ENCODE results near the gene CCNQ. TPM values are rescaled to one million over a fixed set of nuclear protein-coding genes. Genes with fewer than 3 reads are reported as not detected.
"Not testable (repeated sequence)": the region's sequence is repeated elsewhere in the genome, so short reads cannot be mapped to it uniquely, and the experiment has no call there.

The CCNQ gene
- total RNA-seq, 1 donor from 2014 or later: 15.3 TPM

DNA sequence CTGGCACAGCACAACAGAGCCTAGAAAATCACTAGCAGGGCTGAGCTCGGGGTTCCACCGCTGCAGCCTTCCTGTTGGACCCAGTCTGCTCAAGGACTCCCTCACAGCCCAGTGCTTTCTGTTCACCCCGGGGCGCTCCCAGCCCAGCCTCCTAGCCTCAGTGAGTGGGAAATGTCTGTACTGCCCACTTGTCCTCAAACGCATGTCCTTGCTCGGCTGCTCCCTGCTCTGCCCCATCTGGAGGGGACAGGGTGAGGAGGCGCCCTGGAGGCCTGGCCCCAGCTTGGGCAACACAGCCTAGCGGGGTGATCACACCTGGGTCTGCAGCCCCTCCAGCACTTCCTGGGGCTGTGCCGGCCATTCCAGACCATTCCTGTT is 11.9 kb upstream of the CCNQ start:
- no peak for DNase-seq (ENCODE audit: low spot score)
- Mint-ChIP-seq H3K4me3 (ENCODE audit: unreplicated experiment) (no peak overlapping the region), H3K27me3 (ENCODE audit: unreplicated experiment) (peaks cover 17% of the 10 kb centered on the region), H3K27ac (ENCODE audit: unreplicated experiment) (no peak overlapping the region), H3K36me3 (ENCODE audit: low read depth, unreplicated experiment) (no peaks in the 10 kb centered on the region), H3K9me3 (ENCODE audit: unreplicated experiment) (no peaks in the 10 kb centered on the region), H3K4me1 (ENCODE audit: unreplicated experiment) (peaks cover 3% of the 10 kb centered on the region)
- TF ChIP-seq, protein P1, sequence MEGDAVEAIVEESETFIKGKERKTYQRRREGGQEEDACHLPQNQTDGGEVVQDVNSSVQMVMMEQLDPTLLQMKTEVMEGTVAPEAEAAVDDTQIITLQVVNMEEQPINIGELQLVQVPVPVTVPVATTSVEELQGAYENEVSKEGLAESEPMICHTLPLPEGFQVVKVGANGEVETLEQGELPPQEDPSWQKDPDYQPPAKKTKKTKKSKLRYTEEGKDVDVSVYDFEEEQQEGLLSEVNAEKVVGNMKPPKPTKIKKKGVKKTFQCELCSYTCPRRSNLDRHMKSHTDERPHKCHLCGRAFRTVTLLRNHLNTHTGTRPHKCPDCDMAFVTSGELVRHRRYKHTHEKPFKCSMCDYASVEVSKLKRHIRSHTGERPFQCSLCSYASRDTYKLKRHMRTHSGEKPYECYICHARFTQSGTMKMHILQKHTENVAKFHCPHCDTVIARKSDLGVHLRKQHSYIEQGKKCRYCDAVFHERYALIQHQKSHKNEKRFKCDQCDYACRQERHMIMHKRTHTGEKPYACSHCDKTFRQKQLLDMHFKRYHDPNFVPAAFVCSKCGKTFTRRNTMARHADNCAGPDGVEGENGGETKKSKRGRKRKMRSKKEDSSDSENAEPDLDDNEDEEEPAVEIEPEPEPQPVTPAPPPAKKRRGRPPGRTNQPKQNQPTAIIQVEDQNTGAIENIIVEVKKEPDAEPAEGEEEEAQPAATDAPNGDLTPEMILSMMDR (IDR thresholded peaks at IDR 0.05; ENCODE audit: unreplicated experiment): no peak

DNA sequence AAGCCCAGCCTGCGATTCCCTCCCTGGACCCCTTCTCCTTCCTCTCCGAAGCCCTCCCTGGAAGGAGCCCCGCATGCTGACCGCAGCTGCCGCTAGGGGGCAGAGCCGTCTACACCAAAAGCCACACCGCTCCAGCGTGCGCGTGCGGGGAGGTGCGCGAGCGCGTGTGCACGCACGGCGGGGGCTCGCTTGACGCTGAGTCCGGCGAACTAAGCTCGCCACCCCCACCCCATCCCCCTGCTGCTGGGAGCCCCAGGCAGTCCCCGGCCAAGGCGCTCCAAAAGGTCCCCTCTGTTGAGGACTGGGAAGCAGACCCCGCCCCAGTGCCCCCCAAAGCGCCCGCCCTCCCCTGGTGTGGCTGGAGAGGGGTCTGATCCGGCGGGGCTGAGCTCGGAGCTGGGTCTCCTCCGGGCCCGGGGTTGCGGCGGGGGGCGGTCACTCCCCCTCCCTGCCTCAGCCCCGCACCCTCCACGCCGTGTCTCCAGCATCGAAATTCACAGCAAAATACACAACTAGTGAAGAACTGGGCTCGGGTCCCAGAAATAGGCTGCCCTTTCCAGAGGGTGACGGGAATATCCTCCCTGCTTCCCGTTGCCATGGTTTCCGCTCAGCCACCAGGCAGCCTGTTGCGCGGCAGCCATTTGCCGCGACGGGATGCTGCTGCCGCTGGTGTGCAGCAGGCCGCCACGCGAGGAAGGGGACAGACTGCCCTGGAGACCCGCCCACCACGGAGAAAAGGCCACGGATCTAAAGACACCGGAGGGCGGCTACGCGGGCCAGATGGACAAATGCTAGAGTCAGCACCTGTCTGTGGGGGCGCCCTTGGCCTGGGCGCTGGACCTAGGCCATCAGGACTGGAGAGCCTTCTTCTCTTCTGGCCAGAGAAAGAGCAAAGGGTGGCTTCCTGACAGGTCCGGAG is 11.2 kb upstream of the CCNQ start:
- Mint-ChIP-seq H3K27ac (ENCODE audit: unreplicated experiment) (no peak overlapping the region), H3K9me3 (ENCODE audit: unreplicated experiment) (no peaks in the 10 kb centered on the region), H3K4me1 (ENCODE audit: unreplicated experiment) (peaks cover 3% of the 10 kb centered on the region), H3K36me3 (ENCODE audit: low read depth, unreplicated experiment) (no peaks in the 10 kb centered on the region), H3K4me3 (ENCODE audit: unreplicated experiment) (no peak overlapping the region), H3K27me3 (ENCODE audit: unreplicated experiment) (peaks cover 17% of the 10 kb centered on the region)
- TF ChIP-seq, protein P1 (IDR thresholded peaks at IDR 0.05; ENCODE audit: unreplicated experiment): peak; percentile 70
- DNase-seq (ENCODE audit: low spot score): peak; percentile 79

DNA sequence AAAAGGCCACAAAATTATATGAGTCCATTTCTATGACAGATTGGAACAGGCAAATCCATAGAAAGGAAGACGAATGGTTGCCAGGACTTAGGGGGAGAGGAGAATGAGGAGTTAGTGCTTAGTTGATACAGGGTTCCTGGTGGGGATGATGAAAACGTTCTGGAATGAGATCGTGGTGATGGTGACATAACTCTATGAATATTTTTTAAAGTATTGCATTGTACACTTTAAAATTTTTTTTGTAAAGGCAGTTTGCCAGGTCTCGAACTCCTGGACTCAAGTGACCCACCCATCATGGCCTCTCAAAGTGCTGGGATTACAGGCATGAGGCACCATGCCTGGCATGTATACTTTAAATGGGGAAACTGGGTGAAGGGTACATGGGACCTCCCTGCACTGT is 9.9 kb upstream of the CCNQ start:
- H3K9me3 Mint-ChIP-seq (ENCODE audit: unreplicated experiment): no peaks in the 10 kb centered on the region
- no peak overlapping the region for H3K4me3 Mint-ChIP-seq (ENCODE audit: unreplicated experiment)

DNA sequence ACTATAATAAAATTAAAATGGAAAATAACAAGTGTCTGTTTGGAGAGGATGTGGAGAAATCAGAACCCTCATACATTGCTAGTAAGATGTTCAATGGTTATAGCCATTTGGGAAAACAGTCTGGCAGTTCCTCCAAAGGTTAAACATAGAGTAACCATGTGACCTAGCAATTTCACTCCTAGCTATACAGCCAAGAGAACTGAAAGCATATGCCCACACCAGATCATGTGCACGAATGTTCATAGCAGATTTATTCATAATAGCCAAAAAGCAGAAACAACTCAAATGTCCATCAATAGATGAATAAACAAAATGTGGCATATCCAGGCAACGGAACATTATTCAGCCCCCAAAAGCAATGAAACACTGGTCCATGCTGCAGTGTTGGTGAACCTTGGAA is 9.4 kb upstream of the CCNQ start:
- H3K4me1 Mint-ChIP-seq (ENCODE audit: unreplicated experiment): peaks cover 3% of the 10 kb centered on the region
- no peak overlapping the region for H3K4me3 Mint-ChIP-seq (ENCODE audit: unreplicated experiment)
- H3K9me3 Mint-ChIP-seq (ENCODE audit: unreplicated experiment): no peaks in the 10 kb centered on the region
- H3K36me3 Mint-ChIP-seq (ENCODE audit: low read depth, unreplicated experiment): no peaks in the 10 kb centered on the region
- no peak for DNase-seq (ENCODE audit: low spot score)
- H3K27ac Mint-ChIP-seq (ENCODE audit: unreplicated experiment): peak overlapping the region; percentile 67
- peaks cover 17% of the 10 kb centered on the region for H3K27me3 Mint-ChIP-seq (ENCODE audit: unreplicated experiment)
- TF ChIP-seq, protein P1 (IDR thresholded peaks at IDR 0.05; ENCODE audit: unreplicated experiment): no peak

More for the DNA sequence above, 9.9 kb upstream of the CCNQ start:
- Mint-ChIP-seq H3K27ac (ENCODE audit: unreplicated experiment) (peak overlapping the region; percentile 67), H3K27me3 (ENCODE audit: unreplicated experiment) (peaks cover 17% of the 10 kb centered on the region), H3K4me1 (ENCODE audit: unreplicated experiment) (peaks cover 3% of the 10 kb centered on the region), H3K36me3 (ENCODE audit: low read depth, unreplicated experiment) (no peaks in the 10 kb centered on the region)
- DNase-seq (ENCODE audit: low spot score): no peak
- TF ChIP-seq, protein P1 (IDR thresholded peaks at IDR 0.05; ENCODE audit: unreplicated experiment): no peak

DNA sequence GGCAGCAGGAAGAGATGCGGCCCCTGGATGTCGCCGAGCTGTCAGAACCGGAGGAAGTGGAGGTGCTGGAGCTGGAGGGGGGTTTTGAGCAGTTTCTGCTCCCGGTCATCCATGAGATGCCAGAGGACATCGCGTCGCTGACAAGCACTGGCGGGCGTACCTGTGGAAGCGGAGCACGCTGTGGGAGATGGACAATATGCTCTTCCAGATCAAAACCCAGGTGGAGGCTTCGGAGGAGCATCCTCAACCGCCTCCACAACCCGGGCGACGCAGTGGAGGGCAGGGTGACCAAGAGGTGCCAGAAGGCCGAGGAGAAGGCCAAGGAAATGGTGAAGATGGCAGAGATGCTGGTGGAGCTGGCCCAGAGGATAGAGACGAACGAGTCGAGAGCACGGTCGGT is 7.6 kb upstream of the CCNQ start:
- H3K4me1 Mint-ChIP-seq (ENCODE audit: unreplicated experiment): peaks cover 3% of the 10 kb centered on the region
- TF ChIP-seq, protein P1 (IDR thresholded peaks at IDR 0.05; ENCODE audit: unreplicated experiment): no peak
- H3K27ac Mint-ChIP-seq (ENCODE audit: unreplicated experiment): no peak overlapping the region
- no peak for DNase-seq (ENCODE audit: low spot score)
- no peaks in the 10 kb centered on the region for H3K9me3 Mint-ChIP-seq (ENCODE audit: unreplicated experiment)
- no peaks in the 10 kb centered on the region for H3K36me3 Mint-ChIP-seq (ENCODE audit: low read depth, unreplicated experiment)
- H3K4me3 Mint-ChIP-seq (ENCODE audit: unreplicated experiment): no peak overlapping the region
- peaks cover 19% of the 10 kb centered on the region for H3K27me3 Mint-ChIP-seq (ENCODE audit: unreplicated experiment)

DNA sequence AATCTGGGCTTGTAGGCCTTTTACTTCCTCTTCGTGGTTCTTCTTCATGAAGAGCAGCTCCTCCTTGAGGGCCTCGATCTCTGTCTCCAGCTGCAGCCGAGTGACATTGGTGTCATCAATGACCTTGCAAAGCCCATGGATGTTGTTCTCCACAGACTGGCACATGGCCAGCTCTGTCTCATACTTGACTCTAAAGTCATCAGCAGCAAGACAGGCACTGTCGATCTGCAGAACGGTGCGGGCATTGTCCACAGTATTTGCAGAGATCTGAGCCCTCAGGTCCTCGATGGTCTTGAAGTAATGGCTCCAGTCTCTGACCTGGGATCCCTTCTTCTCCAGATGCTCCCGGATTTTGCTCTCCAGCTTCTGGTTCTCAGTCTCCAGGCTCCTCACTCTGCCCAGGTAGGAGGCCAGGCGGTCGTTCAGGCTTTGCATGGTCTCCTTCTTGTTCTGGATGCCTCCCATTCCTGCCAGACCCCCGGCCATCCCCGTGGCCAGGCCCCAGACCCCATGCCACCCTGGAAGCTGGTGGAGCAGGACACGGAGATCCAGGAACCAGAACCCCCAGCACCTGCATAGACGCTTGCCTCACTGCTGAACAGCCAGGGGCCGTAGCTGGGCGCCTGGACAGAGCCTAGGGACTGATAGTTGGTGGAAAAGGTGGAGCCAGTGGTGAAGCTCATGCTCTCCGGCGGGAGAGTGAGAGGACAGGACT is 5.9 kb upstream of the CCNQ start:
- not testable (repeated sequence) for H3K4me1 Mint-ChIP-seq (ENCODE audit: unreplicated experiment); DNase-seq (ENCODE audit: low spot score); H3K4me3 Mint-ChIP-seq (ENCODE audit: unreplicated experiment); H3K9me3 Mint-ChIP-seq (ENCODE audit: unreplicated experiment); H3K27ac Mint-ChIP-seq (ENCODE audit: unreplicated experiment); H3K36me3 Mint-ChIP-seq (ENCODE audit: low read depth, unreplicated experiment)
- H3K27me3 Mint-ChIP-seq (ENCODE audit: unreplicated experiment): peaks cover 19% of the 10 kb centered on the region
